HG03175 (cell line): Measurements from ENCODE around the gene QSOX2.

ENCODE experiments used
- ATAC-seq: cut with Tn5 transposase; IDR thresholded peaks from one replicate; pipeline ENCODE4 v1.9.1; 2021; ENCODE audit warnings: mild to moderate bottlenecking, moderate library complexity; ENCODE audit not compliant: unreplicated experiment

Gene QSOX2, protein sequence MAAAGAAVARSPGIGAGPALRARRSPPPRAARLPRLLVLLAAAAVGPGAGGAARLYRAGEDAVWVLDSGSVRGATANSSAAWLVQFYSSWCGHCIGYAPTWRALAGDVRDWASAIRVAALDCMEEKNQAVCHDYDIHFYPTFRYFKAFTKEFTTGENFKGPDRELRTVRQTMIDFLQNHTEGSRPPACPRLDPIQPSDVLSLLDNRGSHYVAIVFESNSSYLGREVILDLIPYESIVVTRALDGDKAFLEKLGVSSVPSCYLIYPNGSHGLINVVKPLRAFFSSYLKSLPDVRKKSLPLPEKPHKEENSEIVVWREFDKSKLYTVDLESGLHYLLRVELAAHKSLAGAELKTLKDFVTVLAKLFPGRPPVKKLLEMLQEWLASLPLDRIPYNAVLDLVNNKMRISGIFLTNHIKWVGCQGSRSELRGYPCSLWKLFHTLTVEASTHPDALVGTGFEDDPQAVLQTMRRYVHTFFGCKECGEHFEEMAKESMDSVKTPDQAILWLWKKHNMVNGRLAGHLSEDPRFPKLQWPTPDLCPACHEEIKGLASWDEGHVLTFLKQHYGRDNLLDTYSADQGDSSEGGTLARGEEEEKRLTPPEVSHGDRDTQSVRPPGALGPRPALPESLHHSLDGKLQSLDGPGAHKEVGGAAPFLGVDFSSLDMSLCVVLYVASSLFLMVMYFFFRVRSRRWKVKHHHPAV

DNA sequence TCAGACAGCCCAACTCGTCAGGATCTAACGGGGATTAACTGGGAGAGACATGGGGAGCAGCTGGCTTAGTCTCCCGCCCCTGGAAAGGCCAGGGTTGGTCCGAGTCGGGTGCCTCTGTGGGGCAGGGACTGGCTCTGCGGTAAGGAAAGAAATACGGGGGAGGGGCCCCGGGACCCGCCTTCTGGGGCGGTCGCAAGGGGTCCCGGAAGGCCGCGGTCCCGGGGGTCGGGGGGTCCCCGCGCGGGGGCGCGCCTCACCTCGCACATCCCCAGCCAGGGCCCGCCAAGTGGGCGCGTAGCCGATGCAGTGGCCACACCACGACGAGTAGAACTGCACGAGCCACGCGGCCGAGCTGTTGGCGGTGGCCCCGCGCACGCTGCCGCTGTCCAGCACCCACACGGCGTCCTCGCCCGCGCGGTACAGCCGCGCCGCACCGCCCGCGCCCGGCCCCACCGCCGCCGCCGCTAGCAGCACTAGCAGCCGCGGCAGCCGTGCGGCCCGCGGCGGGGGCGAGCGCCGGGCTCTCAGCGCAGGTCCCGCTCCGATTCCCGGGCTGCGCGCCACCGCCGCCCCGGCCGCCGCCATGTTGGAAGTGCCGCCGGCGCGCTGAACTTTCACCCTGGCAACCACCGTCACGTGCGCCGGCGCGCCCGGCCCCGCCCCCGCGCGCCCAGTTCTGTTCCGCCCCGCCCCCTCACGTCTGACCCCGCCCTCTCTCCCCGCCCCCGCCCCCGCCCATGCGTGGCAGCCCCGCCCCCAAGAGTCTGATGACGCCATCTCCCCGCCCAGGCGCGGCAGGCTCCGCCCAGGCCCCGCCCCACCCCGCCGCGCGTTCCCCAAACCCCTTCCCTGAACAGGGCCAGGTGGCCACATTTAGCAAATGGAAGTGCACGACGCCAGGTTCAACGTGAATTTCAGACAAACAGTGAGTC lies at the start of gene QSOX2:
Gene QSOX2, minus strand, starts transcription at position 594 of the 932 bp plus-strand sequence. Its CDS starts 9 bp downstream, at position 585.
- ATAC-seq = peak; percentile 58

DNA sequence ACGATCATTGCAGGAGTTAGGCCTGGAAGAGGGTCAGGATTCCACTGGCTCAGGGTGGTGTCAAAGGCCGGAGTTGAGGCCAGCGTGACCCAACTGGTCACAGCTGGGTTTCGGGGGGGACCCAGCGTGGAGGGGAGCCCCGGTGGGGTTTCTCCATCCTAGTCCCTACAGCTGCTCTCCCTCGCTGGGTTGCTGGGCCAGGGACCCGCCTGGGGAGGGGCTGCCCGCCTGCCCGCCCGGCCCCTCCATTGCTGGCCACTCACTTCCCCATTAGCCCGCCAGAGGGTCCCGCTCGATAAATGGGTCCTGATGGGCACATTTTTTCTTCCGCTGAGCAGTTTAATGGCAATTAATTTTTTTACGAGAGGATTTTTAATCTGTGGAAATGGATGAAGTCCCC lies 49.4 kb upstream of the QSOX2 start:
- ATAC-seq = no peak

DNA sequence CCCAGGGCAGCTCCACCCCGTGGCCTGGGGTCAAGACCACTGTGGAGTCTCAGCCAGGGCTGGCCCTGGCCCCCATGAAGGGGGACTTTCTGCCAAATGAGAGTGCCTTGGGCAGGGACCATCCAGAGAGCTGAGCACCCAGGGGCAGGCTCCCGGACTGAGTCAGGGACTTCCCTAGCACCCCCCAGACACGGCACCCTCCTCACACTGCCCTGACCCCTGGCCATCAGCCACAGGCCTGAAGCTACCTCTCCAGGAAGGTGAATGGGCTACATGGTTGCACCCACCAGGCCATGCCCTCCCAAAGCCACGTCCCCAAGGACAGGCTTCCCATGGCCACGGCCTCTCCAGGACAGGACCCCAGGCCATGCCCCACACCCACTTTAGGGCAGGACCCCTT lies 48.8 kb upstream of the QSOX2 start:
- ATAC-seq = no peak

DNA sequence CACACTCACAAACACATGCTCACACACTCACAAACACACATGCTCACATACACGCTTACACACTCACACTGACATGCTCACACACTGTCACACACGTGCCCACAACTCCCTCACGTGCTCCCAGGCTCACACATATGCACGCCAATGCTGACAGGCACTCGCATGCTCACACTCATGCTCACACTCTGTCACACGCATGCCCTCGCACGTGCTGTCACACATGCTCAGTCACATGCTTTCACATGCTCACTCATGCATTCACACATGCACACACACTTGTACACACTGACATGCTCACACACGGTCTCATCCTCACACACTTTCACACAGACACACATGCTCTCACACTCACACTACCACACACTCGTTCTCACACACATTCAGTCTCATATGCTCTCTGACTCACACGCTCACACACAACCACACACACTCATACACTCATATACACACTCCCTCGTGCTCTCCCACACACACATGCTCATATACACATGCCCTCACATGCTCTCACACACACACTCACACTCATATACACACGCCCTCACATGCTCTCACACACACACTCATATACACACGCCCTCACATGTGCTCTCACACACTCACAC lies 48.0 kb upstream of the QSOX2 start:
- ATAC-seq = no peak

DNA sequence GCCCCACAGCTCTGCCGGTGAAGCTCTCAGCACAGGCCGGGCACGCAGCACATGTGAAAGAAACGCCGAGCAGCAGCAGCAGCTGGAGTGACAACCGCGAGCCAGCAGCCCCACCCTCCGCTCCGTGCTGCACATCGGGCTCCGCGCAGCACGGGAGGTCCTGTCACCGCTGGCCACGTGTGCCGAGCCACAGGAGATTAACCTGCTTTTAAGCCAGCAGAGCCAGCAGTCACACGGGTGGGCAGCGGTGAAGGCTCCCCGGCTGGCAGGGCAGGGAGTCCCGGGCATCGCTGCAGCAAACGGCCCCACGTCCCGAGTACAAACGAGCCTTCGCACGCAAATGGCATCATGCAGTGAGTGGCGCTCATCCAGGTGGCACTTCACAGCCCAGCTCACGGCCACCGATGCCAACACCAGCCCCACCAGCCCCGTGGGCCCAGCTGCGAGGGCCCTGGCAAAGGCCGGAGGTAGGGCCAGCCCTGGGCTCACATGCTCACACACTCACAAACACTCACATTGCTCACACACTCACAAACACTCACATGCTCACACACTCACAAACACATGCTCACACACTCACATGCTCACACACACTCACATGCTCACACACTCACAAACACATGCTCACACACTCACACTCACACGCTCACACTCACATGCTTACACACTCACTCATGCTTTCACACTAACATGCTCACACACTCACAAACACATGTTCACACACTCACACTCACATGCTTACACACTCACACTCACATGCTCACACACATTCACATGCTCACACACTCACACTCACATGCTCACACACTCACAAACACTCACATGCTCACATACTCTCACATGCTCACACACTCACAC lies 47.2 kb upstream of the QSOX2 start:
- no peak for ATAC-seq

DNA sequence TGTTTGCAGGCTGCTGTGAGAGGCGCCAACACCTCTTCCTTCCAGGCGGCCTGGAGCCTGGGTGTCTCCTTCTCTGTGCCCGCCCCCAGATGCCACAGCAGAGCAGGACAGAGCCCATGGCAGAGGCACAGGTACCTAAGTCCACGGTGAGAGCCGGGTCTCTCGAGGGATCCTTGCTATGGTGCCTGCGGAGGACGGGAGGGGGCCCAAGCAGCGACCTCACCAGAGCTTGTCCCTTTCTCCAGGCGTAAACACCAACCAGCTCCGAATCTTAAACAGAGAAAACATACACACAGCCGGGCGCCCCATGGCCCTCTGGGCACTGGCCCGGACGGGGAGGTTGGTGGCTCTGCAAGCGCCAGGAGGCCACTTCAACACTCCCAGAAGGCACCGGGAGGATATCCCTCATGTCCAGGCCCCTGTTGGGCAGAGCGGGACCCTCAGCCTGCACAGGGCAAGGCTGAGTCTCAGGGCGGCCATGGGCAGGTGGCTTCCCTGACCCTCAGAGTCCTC lies 46.5 kb upstream of the QSOX2 start:
- no peak for ATAC-seq

DNA sequence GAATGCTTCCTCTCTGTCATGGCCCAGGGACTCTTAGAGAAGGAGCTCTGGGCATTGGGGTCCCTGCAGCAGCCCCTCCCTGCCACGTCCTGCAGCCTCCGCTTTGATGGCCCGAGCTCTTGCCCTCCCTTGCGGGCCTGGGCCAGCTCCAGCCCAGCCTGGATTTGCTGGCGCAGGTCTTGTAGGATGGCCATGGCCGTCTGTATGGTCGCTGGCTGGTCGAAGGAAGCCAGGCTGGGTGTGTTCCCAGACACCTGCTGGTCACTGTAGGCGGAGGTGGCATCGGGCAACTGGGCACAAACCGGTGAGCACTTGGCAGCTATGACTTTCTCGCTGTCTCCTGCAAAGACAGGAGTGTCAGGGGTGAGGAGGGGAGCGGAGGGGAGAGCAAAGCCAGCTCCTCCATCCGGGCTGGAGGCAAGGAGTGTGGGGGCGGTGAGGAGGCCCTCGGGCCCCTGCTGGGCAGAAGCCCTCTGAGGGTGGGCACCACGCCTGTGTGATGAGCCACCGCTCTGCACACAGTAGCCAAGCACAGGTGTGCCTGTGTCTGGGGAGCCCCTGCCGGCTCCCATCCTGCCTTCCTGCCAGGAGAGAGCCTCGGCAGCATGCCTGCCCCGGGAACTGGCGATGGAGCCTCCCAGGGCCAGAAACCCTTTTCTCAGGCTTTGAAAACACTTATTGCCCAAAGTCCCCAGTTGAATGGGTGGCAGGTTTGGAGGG lies 45.9 kb upstream of the QSOX2 start:
- ATAC-seq = no peak

DNA sequence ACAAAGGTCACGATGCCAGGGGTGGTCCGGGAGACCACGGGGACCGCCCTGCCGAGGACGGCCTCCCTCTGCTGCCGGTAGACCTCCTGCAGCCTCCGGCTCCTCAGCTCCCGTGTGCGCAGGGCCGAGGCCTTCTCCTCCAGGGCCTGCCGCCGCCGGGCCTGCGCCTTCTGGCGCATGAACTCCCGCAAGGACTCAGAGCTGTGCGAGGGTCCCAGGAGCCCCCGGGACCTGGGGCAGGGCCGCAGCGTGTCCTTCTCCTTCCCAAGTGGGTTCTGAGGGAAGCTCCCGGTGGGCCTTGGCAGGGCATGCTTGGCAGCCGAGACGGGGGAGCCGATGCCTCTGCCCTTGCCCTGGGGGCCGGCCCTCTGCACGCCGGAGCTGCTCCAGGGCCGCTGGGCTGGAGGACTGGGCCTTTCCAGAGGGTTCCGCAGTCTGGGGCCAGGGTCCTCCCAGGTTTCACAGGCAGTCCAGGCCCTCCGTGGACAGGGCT lies 44.9 kb upstream of the QSOX2 start:
- no peak for ATAC-seq

DNA sequence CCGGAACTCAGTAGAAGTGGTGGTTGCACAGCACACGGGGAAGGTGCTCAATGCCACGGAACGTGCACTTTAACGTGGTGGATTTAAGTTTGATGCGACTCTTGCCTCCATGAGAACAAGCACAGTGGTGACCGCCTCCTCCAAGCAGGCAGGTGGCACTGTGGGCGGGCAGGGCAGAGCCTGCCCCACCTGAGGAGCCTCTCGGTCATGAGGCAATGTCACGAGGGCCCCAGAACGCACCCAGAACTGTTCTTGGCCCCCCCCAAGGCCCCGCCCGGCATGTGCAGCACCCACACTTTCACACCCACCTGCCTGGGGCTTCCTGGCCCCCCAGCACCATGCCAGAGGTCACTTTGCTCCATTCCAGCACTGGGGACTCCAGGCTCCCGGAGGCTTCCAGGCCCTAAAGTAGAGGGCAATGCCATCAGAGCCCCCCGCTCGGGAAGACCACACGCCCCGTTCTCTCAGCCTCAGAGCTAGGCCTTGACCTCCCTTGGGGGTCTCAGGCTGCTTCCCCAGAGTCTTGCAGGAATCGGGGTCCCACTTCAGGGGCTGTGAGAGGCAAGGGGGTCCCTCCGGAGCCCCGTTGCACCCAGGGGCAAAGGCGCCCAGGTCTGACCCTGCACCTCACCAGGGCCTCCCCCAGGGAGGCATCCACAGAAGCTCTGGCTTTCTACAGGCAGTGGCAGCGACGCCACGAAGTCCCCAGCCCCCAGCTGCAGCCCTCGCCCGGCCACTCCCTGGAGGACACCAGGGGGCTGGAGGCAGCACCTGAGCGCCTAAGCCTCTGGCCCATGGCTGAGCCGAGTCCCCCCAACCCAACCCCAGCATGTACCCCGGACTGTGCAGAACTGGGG lies 44.3 kb upstream of the QSOX2 start:
- ATAC-seq = no peak

DNA sequence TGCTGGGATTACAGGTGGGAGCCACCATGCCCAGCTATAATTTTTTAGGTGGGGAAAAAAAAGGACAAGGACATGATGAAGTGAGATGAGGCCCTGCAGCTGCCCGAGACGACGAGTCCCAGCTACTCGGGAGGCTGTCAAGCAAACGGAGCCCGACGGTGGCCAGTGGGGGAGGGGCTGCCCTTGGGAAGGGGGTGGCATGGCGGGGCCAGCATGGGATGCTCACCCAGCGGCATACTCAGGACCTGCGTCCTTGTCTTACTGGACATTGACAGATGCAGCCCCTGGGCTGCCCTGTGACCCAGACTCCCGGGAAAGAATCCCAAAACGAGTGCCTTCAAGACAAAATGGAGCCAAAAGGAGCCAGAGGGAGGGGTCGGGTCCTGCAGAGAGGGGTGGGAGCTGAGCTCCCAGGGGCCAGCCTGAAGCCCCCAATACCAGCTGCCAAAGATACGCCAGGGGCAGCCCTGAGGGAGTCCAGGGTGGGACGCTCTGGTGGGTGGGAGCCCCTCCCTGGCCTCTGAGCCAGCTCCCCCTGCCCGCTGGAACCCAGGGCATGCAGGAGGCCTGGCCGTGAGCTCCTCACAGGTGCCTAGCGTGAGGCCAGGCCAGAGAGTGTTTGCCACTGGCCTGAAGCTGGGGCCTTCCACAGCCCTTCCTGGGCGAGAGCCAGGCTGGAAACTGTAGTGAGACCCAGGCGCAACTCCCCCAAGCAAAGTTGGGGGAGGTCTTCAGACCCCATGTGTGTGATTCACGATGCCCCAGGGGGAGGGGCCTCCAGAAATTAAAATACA lies 42.5 kb upstream of the QSOX2 start:
- no peak for ATAC-seq

DNA sequence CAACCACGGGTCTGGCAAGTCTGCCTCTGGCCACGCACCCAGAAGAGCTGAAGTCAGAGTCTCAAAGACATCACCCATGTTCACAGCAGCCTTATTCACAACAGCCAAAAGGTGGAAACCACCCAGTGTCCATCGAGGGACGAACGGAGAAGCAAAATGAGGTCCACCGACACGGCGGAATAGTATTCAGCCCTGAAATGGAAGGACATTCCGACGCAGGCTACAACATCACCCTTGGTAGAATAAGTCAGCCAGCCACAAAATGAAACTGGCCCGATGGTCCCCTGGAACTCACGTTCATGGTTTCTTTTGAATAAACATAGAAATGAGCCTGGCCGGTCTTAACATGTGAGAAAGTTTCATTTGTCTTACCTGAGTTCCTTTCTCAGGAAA lies 41.4 kb upstream of the QSOX2 start:
- ATAC-seq = no peak

DNA sequence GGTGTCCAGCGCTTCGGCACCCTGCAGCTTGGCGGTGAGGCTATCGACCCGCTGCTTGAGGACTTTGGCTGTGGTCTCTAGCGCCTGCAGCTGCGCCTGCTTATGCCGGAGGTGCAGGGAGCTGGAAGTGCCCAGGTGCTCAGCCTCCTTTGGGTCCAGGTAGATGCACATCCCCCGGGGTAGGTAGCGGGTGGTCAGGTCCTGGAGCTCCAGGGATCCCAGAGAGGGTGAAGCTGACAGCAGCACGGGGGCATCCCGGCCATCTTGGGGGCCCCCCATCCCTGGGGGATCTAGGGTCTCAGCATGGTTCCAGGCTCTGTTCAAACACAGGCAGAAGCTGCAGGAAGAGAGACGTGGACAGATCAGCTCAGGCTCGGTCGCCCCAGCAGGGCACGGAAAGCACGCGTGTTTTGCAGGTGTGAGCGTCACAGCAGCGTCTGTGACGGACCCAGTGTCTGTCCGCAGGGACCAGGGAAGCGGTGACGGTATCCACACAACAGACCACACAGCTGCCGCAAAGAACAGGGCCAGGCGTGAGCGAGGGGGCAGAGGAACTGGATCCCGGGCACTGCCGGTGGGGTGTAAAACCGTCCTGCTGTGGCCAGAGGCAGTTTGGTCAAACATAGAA lies 40.9 kb upstream of the QSOX2 start:
- ATAC-seq = no peak

DNA sequence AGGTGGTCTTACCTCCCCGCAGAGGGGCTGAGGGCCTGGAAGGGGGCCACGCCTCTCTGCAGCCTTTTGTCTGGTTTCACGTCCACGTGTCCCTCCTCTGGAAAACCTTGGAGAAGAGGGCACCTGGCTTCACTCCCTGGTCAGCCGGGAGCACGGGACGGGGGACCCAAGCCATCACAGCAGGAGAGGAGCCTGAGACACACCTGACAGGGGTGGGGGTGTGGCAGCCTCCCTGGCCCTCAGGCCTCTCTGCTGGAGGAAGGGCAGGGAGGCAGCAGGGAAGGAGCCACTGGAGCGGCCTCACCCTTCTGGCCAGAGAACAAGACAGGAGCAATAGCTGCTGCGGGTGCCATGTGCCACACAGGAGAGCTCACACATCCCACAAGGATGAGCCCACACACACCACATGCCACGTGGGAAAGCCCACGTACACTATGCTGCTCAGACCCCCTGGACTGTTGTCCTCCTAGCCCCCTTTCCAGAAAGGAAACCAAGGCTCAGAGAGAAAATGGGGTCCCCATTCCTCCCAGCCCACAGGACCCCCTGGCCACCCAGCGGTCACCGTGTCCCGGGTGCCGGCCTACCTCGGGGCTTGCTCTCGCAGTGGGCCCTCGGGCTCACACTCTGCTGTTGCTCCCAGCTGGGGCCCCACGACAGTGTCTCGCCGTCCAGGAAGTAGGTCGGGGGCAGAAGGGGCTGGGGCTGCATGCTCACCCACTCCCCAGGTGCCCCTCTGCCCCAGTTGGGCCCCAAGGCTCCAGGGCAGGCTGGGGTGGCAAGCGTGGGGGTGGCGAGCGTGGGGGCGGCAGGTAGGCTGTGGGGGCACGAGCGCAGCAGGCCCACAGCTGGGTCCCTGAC lies 40.1 kb upstream of the QSOX2 start:
- no peak for ATAC-seq

DNA sequence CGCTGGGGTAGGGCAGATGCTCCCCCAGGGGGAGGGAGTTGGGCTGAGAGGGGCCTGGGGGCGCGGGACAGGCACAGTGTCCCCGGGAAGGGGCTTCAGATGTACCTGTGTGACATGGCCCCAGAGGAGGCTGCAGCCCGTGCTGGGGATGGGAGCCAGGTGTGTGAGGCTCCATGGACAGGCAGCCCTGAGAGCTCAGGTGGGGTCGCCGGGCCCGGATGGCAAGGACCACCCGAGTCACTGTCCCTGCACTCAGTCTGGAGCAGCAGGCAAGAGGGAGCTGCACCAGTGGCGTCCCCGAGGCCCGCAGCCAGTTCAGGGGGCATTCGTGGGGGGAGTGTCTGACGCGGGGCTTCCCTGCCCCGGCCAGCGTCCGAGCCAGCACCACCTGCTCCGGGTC lies 39.3 kb upstream of the QSOX2 start:
- no peak for ATAC-seq

DNA sequence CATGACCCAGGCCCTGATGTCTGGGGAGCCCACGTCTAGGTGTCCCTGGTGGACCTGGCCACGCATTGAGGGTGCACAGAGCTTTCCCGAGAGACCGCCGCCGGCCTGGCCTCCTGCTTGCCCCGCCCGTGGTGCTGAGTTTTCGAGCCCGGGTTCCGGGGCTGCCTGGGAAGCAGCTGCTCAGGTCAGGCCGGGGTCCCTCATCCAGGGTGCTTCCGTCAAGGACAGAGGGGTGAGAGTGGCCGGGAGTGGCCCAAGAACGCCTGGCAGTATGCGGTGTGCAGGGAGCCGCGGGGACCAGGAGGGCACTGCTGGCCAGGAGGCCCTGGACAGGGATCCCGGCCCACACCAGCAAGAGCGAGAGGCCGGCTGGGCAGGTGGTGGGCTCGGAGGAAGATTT lies 38.7 kb upstream of the QSOX2 start:
- no peak for ATAC-seq
